ENCODE data around the gene HAUS8. TPM values are rescaled to one million over a fixed set of nuclear protein-coding genes. Genes with fewer than 3 reads are reported as not detected.

HAUS8 gene
- total RNA-seq, 4 donors from 2014 or later, result 9.7 to 29.7 (median 10.1) TPM

- no peak for DNase-seq
- TF ChIP-seq POLR2A (IDR thresholded peaks at IDR 0.05), result no peak
- no peak for TF ChIP-seq CTCF (IDR thresholded peaks at IDR 0.05)
- Histone ChIP-seq H3K9me3 (no peaks in the 10 kb centered on the region), H3K27me3 (no peaks in the 10 kb centered on the region), H3K4me1 (peaks cover 0 to 51% (median 18%) of the 10 kb centered on the region in 4 donors), H3K36me3 (no peaks in the 10 kb centered on the region), H3K27ac (peak overlapping the region in 1 of 4 donors; percentile 79), H3K4me3 (no peak overlapping the region)
Observed at GRCh38 chr19:17092696-17093095, 17.4 kb upstream of the HAUS8 start.

GRCh38 chr19:17091758-17092333 lies 16.6 kb upstream of the HAUS8 start:
- peaks cover 0 to 43% (median 18%) of the 10 kb centered on the region in 4 donors for H3K4me1 ChIP-seq
- peak overlapping the region in 3 of 4 donors; percentile 49 to 79 (median 76) for H3K27ac ChIP-seq
- no peak overlapping the region for H3K4me3 ChIP-seq
- H3K36me3 ChIP-seq, result no peaks in the 10 kb centered on the region
- no peaks in the 10 kb centered on the region for H3K9me3 ChIP-seq
- no peaks in the 10 kb centered on the region for H3K27me3 ChIP-seq
- DNase-seq, result peak in 2 of 3 donors; percentile 85 to 87
- TF ChIP-seq CTCF (IDR thresholded peaks at IDR 0.05), result no peak
- no peak for TF ChIP-seq POLR2A (IDR thresholded peaks at IDR 0.05)

- TF ChIP-seq POLR2A (IDR thresholded peaks at IDR 0.05) (no peak), CTCF (IDR thresholded peaks at IDR 0.05) (no peak)
- H3K9me3 ChIP-seq, result no peaks in the 10 kb centered on the region
- H3K4me3 ChIP-seq, result no peak overlapping the region
- H3K27me3 ChIP-seq, result no peaks in the 10 kb centered on the region
- DNase-seq, result peak in 2 of 3 donors; percentile 68 to 76
- H3K36me3 ChIP-seq, result no peaks in the 10 kb centered on the region
- H3K4me1 ChIP-seq, result peaks cover 0 to 41% (median 18%) of the 10 kb centered on the region in 4 donors
- H3K27ac ChIP-seq, result peak overlapping the region; percentile 50 to 79 (median 70)
Observed at GRCh38 chr19:17090583-17090982, 15.3 kb upstream of the HAUS8 start.

GRCh38 chr19:17088552-17088951 lies 13.3 kb upstream of the HAUS8 start:
- no peaks in the 10 kb centered on the region for H3K9me3 ChIP-seq
- peaks cover 0 to 29% (median 18%) of the 10 kb centered on the region in 4 donors for H3K4me1 ChIP-seq
- peak overlapping the region in 3 of 4 donors; percentile 64 to 79 (median 76) for H3K27ac ChIP-seq
- H3K27me3 ChIP-seq, result no peaks in the 10 kb centered on the region
- H3K4me3 ChIP-seq, result no peak overlapping the region
- no peak for TF ChIP-seq POLR2A (IDR thresholded peaks at IDR 0.05)
- TF ChIP-seq CTCF (IDR thresholded peaks at IDR 0.05), result no peak
- no peak for DNase-seq
- no peaks in the 10 kb centered on the region for H3K36me3 ChIP-seq

- DNase-seq, result no peak
- Histone ChIP-seq H3K4me1 (peaks cover 0 to 34% (median 15%) of the 10 kb centered on the region in 4 donors), H3K27ac (no peak overlapping the region), H3K4me3 (no peak overlapping the region), H3K9me3 (no peaks in the 10 kb centered on the region), H3K27me3 (no peaks in the 10 kb centered on the region), H3K36me3 (no peaks in the 10 kb centered on the region)
- no peak for TF ChIP-seq CTCF (IDR thresholded peaks at IDR 0.05)
- no peak for TF ChIP-seq POLR2A (IDR thresholded peaks at IDR 0.05)
Observed at GRCh38 chr19:17086834-17087233, 11.6 kb upstream of the HAUS8 start.
